Fibroblast of villous mesenchyme (primary cell): Measurements from ENCODE around the gene PDE6A. TPM values are rescaled to one million over a fixed set of nuclear protein-coding genes. Genes with fewer than 3 reads are reported as not detected.

Experiments
- DNase-seq: peaks from one replicate; pipeline ENCODE4 v3.0.0-alpha.2; 2010; ENCODE audit warnings: low read depth
- H3K4me3 ChIP-seq: 2 replicates; pipeline ENCODE4 v1.5.1; 2011; ENCODE audit warnings: low read depth, mild to moderate bottlenecking, low read length
- total RNA-seq: library from RNA; depleted of rRNA; stranded (reverse); fragments of >200 nt; gene quantifications from 2 replicates; pipeline ENCODE4 v1.2.3, GENCODE V29; 2012
- TF ChIP-seq, protein P1 (sequence below): IDR thresholded peaks from 2 replicates; pipeline ENCODE4 v1.5.1; 2012; ENCODE audit warnings: low read depth, mild to moderate bottlenecking, low read length; ENCODE audit not compliant: insufficient read depth

Gene PDE6A
- total RNA-seq, 1 donor = under 0.01 TPM

DNA sequence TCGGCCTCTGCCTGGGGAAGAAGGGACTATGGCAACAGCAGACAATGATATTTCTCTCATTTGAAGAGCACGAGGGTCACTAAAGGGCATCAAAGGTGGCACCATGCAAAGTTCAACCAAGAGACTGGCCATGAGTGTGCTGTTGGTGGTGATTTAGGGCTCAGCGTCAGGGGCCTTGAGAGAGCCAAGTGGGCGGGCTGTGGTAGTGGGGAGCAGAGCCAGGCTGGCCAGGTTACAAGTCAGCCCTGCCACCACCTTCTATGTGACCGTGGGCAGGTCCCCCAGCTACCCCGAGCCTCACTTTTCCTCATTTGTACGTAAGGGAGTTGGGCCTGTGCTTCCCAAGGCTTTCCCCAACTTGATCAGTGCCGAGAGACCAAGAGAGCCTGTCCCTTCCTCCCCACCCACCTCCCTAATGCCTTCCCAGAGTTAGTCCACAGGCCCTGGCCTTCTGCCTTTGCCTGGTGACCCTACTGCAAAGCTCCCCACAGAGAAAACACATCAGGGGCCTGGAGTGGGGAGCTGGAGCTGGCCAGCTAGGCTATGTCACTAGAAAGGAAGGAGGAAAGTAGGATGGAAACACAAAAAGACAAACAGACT lies 104.3 kb downstream of the PDE6A start:
- no peak for DNase-seq
- TF ChIP-seq, protein P1, sequence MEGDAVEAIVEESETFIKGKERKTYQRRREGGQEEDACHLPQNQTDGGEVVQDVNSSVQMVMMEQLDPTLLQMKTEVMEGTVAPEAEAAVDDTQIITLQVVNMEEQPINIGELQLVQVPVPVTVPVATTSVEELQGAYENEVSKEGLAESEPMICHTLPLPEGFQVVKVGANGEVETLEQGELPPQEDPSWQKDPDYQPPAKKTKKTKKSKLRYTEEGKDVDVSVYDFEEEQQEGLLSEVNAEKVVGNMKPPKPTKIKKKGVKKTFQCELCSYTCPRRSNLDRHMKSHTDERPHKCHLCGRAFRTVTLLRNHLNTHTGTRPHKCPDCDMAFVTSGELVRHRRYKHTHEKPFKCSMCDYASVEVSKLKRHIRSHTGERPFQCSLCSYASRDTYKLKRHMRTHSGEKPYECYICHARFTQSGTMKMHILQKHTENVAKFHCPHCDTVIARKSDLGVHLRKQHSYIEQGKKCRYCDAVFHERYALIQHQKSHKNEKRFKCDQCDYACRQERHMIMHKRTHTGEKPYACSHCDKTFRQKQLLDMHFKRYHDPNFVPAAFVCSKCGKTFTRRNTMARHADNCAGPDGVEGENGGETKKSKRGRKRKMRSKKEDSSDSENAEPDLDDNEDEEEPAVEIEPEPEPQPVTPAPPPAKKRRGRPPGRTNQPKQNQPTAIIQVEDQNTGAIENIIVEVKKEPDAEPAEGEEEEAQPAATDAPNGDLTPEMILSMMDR = no peak
- no peak overlapping the region for H3K4me3 ChIP-seq

- peak; percentile 22 for DNase-seq
- no peak overlapping the region for H3K4me3 ChIP-seq
- TF ChIP-seq, protein P1 = no peak
Observed at GRCh38 chr5:149839761-149840160, 104.8 kb downstream of the PDE6A start.

DNA sequence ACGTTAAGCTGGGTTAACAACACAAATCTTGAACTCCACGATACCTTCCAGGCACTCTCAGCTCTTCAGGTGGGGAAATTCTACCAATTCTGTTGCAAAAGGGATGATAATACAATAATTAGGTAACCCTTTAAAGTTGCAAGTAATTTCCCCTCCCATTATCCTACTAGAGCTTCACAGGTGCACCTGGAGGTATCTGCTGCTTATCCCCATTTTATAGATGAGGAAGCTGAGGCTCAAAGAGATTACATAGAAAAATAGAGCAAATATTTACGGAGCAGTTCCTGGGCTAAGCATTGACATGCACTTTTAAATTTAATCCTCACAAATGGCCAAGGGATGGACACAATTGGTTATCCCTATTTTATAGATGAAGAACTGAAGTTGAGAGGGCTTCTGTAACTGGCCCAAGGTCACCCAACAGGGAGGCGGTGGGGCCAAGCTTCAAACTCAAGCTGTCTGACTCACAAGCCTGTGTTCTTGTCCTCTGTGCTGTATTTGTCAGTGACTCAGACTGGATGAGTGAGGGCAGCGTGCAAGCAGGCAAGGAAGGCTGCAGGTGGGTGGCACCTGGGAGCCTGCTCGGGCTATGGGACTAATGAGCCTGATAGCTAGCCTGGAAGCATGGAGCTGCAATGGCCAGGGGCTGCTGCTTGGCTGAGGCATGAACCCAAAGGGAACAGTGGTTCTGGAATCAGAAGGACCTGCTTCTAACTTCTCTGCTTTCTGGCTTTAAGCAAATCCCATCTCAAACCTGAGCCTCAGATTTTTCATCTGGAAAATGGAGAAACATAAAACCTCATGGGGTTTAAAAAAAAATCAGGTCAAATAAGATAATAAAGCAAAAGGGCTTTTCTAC lies 105.5 kb downstream of the PDE6A start:
- H3K4me3 ChIP-seq = no peak overlapping the region
- peak; percentile 25 for DNase-seq
- TF ChIP-seq, protein P1 = no peak

DNA sequence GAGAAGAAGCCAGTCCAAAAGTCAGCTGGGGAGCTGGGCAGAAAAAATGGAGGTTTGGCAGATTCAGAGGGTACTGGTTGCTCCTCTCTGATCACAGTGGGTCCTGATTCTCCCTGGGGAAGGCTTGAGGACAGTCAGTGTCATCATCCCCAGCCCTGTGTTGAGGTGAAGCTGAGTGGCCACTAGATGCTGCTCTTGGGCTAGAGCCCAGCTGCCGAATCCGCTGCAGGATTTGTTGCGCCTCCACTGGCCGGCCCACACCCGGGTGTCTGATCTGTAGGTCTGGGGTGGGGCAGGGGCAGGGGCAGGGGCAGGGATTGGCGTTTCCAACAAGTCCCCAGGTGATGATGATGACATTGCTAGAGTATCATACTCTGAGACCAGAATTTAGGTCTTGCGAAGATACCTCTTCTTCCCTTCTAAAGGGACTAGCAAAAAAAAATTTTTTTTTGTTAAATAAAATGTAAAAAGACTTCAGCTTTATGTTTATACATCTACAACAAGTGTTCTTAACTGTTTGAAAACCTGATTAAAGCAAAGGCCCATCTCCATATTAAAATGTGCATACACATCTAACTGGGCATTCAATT lies 106.8 kb downstream of the PDE6A start:
- H3K4me3 ChIP-seq = no peak overlapping the region
- TF ChIP-seq, protein P1 = peak; percentile 92
- DNase-seq = peak; percentile 72

- DNase-seq = no peak
- TF ChIP-seq, protein P1 = no peak
- H3K4me3 ChIP-seq = no peak overlapping the region
Observed at GRCh38 chr5:149836451-149837139, 108.0 kb downstream of the PDE6A start.

DNA sequence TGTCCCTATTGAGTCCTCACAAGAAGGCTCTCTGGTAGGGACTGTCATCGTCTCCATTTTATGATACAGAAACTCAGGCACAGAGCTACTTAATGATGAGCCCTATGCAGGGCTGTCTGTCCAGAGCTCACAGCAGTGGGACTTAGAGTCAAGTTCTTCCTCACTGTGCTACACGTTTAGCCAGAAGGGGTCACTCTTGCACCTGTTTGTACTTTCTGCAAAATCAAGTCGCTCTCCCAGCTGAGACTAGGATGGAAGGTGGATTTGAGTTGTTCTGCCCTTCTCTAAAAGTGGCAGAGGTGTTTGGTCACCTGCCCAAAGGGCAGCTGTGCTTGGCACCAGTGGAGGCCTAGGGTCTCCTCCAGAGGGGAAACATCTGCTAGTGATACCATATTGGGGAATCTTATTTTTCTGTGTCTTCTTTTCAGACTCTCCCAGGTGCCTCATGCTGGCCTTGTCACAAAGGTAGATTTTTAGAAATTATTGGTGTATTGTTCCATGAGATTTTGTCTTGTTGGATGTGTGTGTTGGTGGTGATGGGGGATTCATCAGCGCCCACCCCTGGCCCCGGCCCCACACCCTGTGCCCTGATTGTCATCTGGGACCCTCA lies 110.2 kb downstream of the PDE6A start:
- DNase-seq = peak; percentile 90
- TF ChIP-seq, protein P1 = peak; percentile 83
- H3K4me3 ChIP-seq = no peak overlapping the region
